Tibial artery (tissue), 4 donors: ENCODE data around the gene ITGA7.

ENCODE experiments used
- DNase-seq, 2 donors: peaks; one replicate each; pipeline ENCODE4 v3.0.0-alpha.2; 2019
- H3K27ac ChIP-seq, 2 donors: fragments of 200-600 bp; sonication (generic) in 1 of 2; 1 replicate in 1 of 2; 2 replicates in 1 of 2; pipeline ENCODE4 v1.5.1; 2018 to 2019; ENCODE audit warnings: mild to moderate bottlenecking in 1 of 2
- H3K27me3 ChIP-seq, 2 donors: fragments of 200-600 bp; sonication (generic) in 1 of 2; one replicate each; pipeline versions ENCODE4 v1.5.1 to v1.6.0; 2016 to 2019
- H3K36me3 ChIP-seq, 3 donors: fragments of 200-600 bp; sonication (generic) in 2 of 3; one replicate each; pipeline ENCODE4 v1.5.1; 2016 to 2019; ENCODE audit warnings: mild to moderate bottlenecking in 2 of 3
- H3K4me1 ChIP-seq, 4 donors: fragments of 200-600 bp; sonication (generic) in 2 of 4; 1 replicate in 3 of 4; 2 replicates in 1 of 4; pipeline ENCODE4 v1.5.1; 2016 to 2019
- H3K4me3 ChIP-seq, 2 donors: fragments of 200-600 bp; sonication (generic) in 1 of 2; 1 replicate in 1 of 2; 2 replicates in 1 of 2; pipeline ENCODE4 v1.5.1; 2018 to 2019; ENCODE audit warnings: mild to moderate bottlenecking in 2 of 2
- H3K9me3 ChIP-seq, 3 donors: fragments of 200-600 bp; sonication (generic) in 1 of 3; one replicate each; pipeline ENCODE4 v1.5.1; 2016 to 2019
- intact Hi-C: fragments of 100-400 bp; cut with DNase I; formaldehyde crosslinking; loops from one replicate; pipeline ENCODE4 v1.15.0; 2023; ENCODE audit warnings: low total_unique reads
- TF ChIP-seq, protein P1 (sequence below), 2 experiments: fragments of 200-600 bp in 1 of 2; fragments of 450-650 bp in 1 of 2; IDR thresholded peaks; one replicate each; pipeline ENCODE4 v1.5.1; 2017 to 2019; ENCODE audit warnings: antibody characterized with exemption in 2 of 2, mild to moderate bottlenecking in 1 of 2, moderate library complexity in 1 of 2

The ITGA7 gene

DNA sequence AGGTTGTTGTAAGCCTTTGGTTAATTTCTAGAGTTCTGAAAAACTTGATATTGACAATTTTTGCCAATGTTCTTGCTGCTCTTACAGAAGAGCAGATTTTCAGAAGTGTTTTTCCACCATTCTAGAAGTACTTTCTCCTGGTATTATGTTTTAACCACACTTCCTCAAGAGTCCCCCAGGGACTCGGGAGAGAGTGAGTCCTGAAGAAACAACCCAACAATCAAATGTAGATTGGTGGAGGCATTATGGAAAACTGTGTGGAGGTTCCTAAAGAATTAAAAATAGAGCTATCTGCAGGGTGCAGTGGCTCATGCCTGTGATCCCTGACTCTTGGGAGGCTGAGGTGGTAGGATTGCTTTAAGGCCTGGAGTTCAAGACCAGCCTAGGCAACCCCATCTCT lies 44.3 kb downstream of the ITGA7 start:
- TF ChIP-seq, protein P1, sequence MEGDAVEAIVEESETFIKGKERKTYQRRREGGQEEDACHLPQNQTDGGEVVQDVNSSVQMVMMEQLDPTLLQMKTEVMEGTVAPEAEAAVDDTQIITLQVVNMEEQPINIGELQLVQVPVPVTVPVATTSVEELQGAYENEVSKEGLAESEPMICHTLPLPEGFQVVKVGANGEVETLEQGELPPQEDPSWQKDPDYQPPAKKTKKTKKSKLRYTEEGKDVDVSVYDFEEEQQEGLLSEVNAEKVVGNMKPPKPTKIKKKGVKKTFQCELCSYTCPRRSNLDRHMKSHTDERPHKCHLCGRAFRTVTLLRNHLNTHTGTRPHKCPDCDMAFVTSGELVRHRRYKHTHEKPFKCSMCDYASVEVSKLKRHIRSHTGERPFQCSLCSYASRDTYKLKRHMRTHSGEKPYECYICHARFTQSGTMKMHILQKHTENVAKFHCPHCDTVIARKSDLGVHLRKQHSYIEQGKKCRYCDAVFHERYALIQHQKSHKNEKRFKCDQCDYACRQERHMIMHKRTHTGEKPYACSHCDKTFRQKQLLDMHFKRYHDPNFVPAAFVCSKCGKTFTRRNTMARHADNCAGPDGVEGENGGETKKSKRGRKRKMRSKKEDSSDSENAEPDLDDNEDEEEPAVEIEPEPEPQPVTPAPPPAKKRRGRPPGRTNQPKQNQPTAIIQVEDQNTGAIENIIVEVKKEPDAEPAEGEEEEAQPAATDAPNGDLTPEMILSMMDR (IDR thresholded peaks at IDR 0.05) = no peak
- no peaks in the 10 kb centered on the region for H3K36me3 ChIP-seq
- H3K9me3 ChIP-seq = no peaks in the 10 kb centered on the region
- no peak for DNase-seq
- no peak overlapping the region for H3K27ac ChIP-seq
- no peaks in the 10 kb centered on the region for H3K4me1 ChIP-seq
- intact Hi-C loops = no loop called here
- no peaks in the 10 kb centered on the region for H3K27me3 ChIP-seq
- no peak overlapping the region for H3K4me3 ChIP-seq

DNA sequence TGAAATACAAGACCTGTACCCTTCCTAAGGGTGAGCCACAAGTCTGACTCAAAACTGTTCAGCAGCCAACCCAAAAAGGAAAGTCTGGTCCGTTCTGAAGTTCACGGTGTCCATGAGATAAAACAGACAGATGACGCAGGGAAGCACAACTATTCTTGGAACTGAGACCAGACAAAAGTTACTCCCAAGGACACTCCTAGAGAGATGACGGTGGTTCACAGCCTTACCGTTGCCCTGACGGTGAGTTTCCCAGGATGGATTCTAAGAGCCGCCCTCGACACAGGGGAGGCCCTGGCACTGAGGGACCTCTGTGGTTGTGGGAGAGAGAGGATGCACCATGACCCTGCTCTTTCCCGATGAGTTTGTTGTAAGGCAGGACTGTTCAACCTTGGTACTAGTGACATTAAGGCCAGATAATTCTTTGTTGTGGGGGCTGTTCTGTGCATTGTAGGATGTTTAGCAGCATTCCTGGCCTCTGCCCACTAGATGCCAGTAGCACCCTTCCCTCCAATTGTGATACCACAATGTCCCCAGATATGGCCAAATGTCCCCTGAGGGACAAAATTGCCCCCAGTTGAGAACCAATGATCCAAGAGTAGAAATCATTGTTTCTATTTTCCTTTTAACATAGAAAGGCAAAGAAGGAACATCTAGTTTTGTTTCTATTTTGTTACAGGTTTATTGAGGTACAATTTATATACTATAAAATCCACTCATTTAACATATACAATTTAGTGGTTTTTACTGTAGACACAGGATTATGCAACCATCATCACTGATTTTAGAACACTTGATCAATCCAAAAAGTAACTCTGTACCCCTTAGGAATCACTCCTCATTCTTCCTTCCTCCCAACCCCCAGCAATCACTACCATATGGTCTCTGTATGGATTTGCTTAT lies 48.0 kb downstream of the ITGA7 start:
- no peak for DNase-seq
- intact Hi-C loops = no loop called here
- Histone ChIP-seq H3K4me1 (no peaks in the 10 kb centered on the region), H3K27me3 (no peaks in the 10 kb centered on the region), H3K27ac (no peak overlapping the region), H3K36me3 (no peaks in the 10 kb centered on the region), H3K9me3 (no peaks in the 10 kb centered on the region), H3K4me3 (no peak overlapping the region)
- TF ChIP-seq, protein P1 (IDR thresholded peaks at IDR 0.05) = peak; percentile 48 to 52

DNA sequence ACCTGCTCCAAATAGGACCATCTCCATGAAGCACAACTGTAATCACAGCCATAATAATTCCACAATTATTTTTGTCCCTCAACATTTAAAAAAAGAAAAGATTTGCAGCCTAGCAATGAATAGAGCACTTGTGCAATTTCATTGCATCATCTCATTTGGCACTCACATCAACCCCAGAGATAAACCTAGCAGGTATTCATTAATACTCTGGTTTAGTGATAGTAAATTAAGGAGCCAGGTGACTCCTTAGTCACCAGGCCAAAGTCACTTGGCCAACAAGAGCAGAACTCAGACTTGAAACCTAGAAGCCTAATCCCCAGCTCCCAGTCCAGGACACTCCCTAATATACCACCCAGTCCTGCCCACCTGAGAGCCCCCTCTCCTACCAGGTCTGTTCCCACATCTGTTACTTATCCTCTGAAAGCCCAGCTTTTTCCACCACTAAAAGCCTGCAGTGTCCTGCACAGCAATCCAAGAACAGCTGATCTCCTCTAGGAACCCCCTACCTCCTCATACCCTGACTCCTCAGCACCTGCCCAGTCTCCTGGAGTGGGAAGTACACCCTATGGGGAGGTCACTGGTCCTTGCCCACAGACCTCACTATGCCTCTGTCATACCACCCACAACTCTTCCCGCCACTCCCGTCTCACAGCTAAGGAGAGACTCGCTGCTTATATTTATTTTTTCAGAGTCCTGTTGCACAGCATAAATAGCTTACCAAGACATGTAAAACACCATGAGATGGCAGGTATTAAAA lies 48.9 kb downstream of the ITGA7 start:
- no peak overlapping the region for H3K27ac ChIP-seq
- no peak overlapping the region for H3K4me3 ChIP-seq
- intact Hi-C loops = no loop called here

DNA sequence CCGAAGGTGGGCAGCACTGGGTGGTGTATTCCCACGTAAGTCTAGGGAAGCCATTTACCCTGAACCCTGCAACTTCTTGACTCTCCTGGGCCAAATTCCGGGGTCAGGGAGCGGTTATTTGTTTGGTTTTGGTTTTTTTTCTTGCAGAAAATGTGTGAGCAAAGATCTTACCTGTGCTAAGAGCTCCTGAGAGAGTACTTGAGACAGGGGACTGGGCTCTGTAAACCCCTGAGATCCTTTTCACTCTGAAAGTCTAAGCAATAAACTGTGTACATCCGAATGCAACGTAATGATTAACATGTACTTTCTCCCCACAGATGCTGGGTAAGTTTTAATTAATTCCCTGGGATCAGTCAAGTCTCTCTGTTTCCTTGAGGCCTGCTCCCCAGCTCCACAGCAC lies 49.5 kb downstream of the ITGA7 start:
- H3K4me1 ChIP-seq = no peaks in the 10 kb centered on the region
- no peaks in the 10 kb centered on the region for H3K36me3 ChIP-seq
- no peak overlapping the region for H3K27ac ChIP-seq
- H3K4me3 ChIP-seq = no peak overlapping the region
- no peaks in the 10 kb centered on the region for H3K9me3 ChIP-seq
- TF ChIP-seq, protein P1 (IDR thresholded peaks at IDR 0.05) = no peak
- DNase-seq = no peak
- intact Hi-C loops = no loop called here
- no peaks in the 10 kb centered on the region for H3K27me3 ChIP-seq

More for the DNA sequence above, 48.9 kb downstream of the ITGA7 start:
- Histone ChIP-seq H3K36me3 (no peaks in the 10 kb centered on the region), H3K27me3 (no peaks in the 10 kb centered on the region), H3K9me3 (no peaks in the 10 kb centered on the region), H3K4me1 (no peaks in the 10 kb centered on the region)
- TF ChIP-seq, protein P1 (IDR thresholded peaks at IDR 0.05) = no peak
- no peak for DNase-seq

DNA sequence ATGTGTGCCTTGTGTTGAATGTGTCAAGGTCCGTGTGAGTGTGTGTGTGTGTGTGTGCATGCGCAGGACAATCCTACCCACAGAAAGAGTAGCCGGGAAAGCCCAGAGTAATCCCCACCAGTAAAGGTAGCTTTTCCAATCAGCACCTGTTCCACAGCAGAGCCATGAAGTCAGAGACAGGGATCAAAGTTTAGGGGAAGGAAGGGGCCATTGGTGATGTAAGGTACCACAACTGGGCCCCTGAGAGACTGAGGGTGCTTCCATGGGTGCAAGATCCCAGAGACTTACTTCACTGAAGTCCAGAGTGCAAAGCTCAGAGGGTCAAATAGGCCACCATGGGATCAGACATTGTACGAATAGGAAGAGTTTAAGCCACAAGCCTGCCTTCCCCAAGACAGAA lies 50.5 kb downstream of the ITGA7 start:
- H3K36me3 ChIP-seq = no peaks in the 10 kb centered on the region
- TF ChIP-seq, protein P1 (IDR thresholded peaks at IDR 0.05) = no peak

More for the DNA sequence above, 50.5 kb downstream of the ITGA7 start:
- Histone ChIP-seq H3K27me3 (no peaks in the 10 kb centered on the region), H3K4me3 (no peak overlapping the region), H3K27ac (no peak overlapping the region), H3K9me3 (no peaks in the 10 kb centered on the region), H3K4me1 (no peaks in the 10 kb centered on the region)
- DNase-seq = no peak
- intact Hi-C loops = no loop called here
